ENCODE measurements around the gene OPTC. TPM values are rescaled to one million over a fixed set of nuclear protein-coding genes. Genes with fewer than 3 reads are reported as not detected.

The OPTC gene
- total and polyA plus RNA-seq, 3 donors from 2014 or later: 0.55 to 1.1 (median 0.87) TPM

GRCh38 chr1:203475012-203475981 is 18.7 kb upstream of the OPTC start, which contains the start of gene PRELP:
PRELP (plus strand) TSS chr1:203475806; CDS start chr1:203483185, 7,379 bp downstream.
- H3K27me3 ChIP-seq: no peaks in the 10 kb centered on the region
- TF ChIP-seq POLR2A (IDR thresholded peaks at IDR 0.05) (no peak), CTCF (IDR thresholded peaks at IDR 0.05) (no peak)
- H3K9me3 ChIP-seq: no peaks in the 10 kb centered on the region
- peak; percentile 70 for DNase-seq
- peak within 1 kb of the TSS; percentile 40 to 42 for H3K4me3 ChIP-seq
- intact Hi-C loops (cut with DNase I; ENCODE audit: low total_unique reads): no loop called here
- H3K27ac ChIP-seq: peak within 1 kb of the TSS; percentile 64 to 86
- peaks cover 10% of the 10 kb centered on the region for H3K4me1 ChIP-seq
- 32 to 36% methylated on average over 8 of the region's 8 CpGs for WGBS, 2 donors
- H3K36me3 ChIP-seq (ENCODE audit: low read depth, missing control alignments): no peaks in the 10 kb centered on the region

GRCh38 chr1:203476216-203476814 is 17.6 kb upstream of the OPTC start:
- Histone ChIP-seq H3K27me3 (no peaks in the 10 kb centered on the region), H3K4me3 (peak overlapping the region; percentile 40 to 42), H3K9me3 (no peaks in the 10 kb centered on the region), H3K27ac (peak overlapping the region; percentile 36 to 86), H3K4me1 (peaks cover 10% of the 10 kb centered on the region), H3K36me3 (ENCODE audit: low read depth, missing control alignments) (no peaks in the 10 kb centered on the region)
- TF ChIP-seq CTCF (IDR thresholded peaks at IDR 0.05) (no peak), POLR2A (IDR thresholded peaks at IDR 0.05) (no peak)
- DNase-seq: no peak
- 35 to 50% methylated on average over 9 of the region's 9 CpGs for WGBS, 2 donors
- intact Hi-C loops (cut with DNase I; ENCODE audit: low total_unique reads): no loop called here

- intact Hi-C loops (cut with DNase I; ENCODE audit: low total_unique reads): no loop called here
- H3K4me3 ChIP-seq: no peak overlapping the region
- 88 to 93% methylated on average over 3 of the region's 3 CpGs for WGBS, 2 donors
- DNase-seq: no peak
- no peak for TF ChIP-seq CTCF (IDR thresholded peaks at IDR 0.05)
- TF ChIP-seq POLR2A (IDR thresholded peaks at IDR 0.05): no peak
- H3K4me1 ChIP-seq: peaks cover 10% of the 10 kb centered on the region
- H3K9me3 ChIP-seq: no peaks in the 10 kb centered on the region
- no peaks in the 10 kb centered on the region for H3K27me3 ChIP-seq
- peak overlapping the region; percentile 48 to 86 for H3K27ac ChIP-seq
- no peaks in the 10 kb centered on the region for H3K36me3 ChIP-seq (ENCODE audit: low read depth, missing control alignments)
Observed at GRCh38 chr1:203477748-203478147, 16.2 kb upstream of the OPTC start.

- no peaks in the 10 kb centered on the region for H3K9me3 ChIP-seq
- no peak for DNase-seq
- no peaks in the 10 kb centered on the region for H3K27me3 ChIP-seq
- H3K4me3 ChIP-seq: no peak overlapping the region
- H3K4me1 ChIP-seq: peaks cover 10% of the 10 kb centered on the region
- intact Hi-C loops (cut with DNase I; ENCODE audit: low total_unique reads): no loop called here
- TF ChIP-seq POLR2A (IDR thresholded peaks at IDR 0.05): no peak
- no peak for TF ChIP-seq CTCF (IDR thresholded peaks at IDR 0.05)
- WGBS, 2 donors: 53 to 88% methylated on average over 3 of the region's 3 CpGs
- H3K27ac ChIP-seq: peak overlapping the region; percentile 48 to 86
- no peaks in the 10 kb centered on the region for H3K36me3 ChIP-seq (ENCODE audit: low read depth, missing control alignments)
Observed at GRCh38 chr1:203478231-203478630, 15.7 kb upstream of the OPTC start.
